Stimulated activated CD8-positive, alpha-beta memory T cell treated with anti-CD3 and anti-CD28 coated beads, Interleukin-7, amount 100 ng/mL, for 24 hours (primary cell): ENCODE data around the gene CYCS.
"Not testable (repeated sequence)": the region's sequence is repeated elsewhere in the genome, so short reads cannot be mapped to it uniquely, and the experiment has no call there.

Experiments used
- DNase-seq: peaks from one replicate; pipeline ENCODE4 v3.0.0-alpha.2; 2020; ENCODE audit warnings: low read depth

CYCS gene

GRCh38 chr7:25125137-25125946 lies at the start of gene CYCS:
Gene CYCS (minus strand): TSS chr7:25125260. CDS start chr7:25124119, 1,141 bp downstream.
- DNase-seq: peak; percentile 99

- DNase-seq: no peak
These were observed 48.1 kb upstream of the CYCS start for GRCh38 chr7:25173184-25173583.

DNA sequence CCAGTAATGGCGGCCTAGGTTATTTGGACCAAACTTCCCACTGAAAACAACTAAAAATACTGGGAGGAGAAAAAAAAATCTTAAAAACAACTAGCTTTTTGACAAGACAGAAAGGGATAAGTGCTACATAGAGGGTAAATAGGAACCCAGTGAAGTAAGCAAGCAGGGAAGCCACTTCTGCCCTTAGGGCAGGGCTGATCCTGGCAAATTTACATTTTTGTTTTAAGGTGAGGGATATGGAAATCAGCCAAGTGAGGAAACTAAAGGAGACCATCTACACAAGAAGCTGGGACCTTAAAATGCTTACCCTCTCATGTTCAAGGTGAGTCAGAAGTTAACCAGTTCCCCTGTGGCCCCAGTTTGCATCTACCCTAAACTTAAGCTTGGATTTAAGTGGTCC lies 46.5 kb upstream of the CYCS start:
- DNase-seq: no peak

DNA sequence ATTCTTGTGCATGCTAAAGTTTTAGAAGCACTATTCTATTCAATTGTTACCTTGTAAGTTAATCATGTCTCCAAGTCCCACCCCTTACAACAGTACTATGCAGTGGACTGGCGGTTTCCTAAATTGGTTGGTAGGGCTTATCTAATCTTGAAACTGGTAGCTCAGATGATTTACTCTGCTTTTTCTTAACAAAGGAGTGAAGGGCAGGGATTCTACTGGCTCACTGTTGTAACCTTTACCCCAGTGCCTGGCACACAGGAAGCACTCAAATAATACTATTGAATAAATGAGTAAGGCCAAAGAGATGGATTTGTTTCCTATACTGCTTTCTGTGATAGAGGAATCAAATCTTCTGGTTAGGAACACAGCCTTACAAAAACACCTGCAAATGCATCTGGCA lies 46.0 kb upstream of the CYCS start:
- no peak for DNase-seq

DNA sequence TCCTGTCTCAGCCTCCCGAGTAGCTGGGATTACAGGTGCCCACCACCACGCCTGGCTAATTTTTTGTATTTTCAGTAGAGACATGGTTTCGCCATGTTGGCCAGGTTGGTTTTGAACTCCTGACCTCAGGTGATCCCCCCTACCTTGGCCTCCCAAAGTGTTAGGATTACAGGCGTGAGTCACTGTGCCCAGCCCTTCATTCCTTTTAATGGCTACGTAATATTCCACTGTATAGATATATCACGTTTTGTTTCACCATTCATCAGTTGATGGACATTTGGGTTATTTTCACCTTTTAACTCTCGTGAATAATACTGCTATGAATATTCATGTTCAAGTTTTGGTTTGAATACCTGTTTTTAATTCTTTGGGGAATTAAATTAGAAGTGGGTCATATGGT lies 44.6 kb upstream of the CYCS start:
- no peak for DNase-seq

DNA sequence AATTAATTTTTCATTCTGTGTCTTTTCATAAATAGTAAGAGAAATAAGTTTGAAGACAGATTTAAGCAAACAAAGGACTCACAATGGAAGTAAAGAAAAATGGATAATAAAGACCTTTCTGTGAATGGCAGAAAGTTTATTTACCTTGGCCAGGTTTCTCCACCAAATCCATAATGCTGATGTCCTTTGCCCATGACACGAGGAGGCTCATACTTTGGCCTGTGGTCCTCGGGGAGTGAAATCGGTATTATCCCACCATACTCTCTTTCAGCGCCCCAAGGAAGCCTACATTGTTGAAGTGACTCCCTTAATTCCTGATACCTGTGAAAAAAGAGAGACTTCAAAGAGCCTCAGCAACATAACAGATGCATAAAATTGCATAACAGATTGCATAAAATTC lies 43.1 kb upstream of the CYCS start:
- no peak for DNase-seq

DNA sequence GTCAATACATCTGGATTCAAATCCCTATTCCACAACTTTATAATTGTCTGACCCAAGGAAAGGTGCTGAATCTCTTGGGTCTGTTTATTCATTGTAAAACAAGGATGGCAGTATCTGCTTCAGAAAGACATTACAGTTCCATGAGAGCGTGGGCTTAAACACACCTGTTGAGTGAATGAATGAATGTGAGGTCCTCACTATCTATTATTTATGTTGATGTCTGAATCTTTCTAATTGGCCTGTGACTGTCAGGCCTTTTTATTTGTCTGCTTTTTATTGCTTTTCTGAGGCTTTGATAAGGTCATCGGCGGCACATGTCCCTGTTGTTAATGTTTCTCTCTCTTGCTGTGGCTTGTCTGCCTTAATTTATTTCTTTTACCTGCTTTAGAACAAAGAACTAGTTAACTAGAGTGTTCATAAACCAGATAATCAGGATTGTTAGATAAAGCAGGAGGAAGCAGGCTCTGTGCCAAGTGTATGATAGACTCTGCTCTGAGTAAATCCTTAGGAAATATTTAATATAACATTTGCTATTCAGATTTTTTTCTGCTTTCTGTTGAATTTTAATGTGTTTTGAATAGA lies 42.3 kb upstream of the CYCS start:
- DNase-seq: no peak

DNA sequence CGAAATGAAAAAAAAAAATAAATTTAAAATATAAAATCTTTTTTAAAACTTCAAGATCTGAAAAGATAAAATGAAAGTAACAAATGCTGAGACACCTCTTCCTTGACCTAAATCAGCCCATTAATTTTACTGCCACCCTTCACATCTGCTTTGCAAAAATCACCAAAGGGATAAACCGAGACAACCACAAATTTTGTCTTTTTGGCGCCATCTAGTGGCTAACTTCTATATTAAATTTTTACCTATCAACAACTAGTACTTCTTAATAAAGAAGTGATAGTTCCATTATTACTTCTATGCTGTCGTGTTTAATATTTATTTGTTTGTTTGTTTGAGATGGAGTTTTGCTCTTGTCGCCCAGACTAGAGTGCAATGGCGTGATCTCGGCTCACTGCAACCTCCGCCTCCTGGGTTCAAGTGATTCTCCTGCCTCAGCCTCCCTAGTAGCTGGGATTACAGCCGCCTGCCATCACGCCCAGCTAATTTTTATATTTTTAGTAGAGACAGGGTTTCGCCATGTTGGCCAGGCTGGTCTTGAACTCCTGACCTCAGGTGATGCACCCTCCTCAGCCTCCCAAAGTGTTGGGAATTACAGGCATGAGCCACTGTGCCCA lies 35.0 kb upstream of the CYCS start:
- not testable (repeated sequence) for DNase-seq

GRCh38 chr7:25158966-25159365 lies 33.9 kb upstream of the CYCS start:
- DNase-seq: no peak

DNA sequence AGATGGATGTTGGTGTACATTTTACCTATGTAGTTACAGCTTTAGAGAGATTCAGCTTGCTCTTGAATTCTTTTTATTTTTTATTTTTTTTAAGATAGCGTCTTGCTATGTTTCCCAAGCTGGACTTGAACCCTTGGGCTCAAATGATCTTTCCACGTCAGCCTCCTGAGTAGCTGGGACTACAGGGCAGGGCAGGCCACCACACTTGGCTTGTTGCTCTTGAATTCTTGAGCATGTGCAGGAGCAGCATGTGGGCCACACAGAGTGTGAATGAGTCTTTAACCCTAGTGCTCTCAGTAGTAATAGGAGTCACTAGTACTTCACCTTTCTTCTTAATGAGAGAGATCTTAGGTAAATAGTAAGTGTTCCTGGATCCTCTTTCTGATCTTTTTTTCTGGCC lies 26.7 kb upstream of the CYCS start:
- no peak for DNase-seq

- no peak for DNase-seq
These were observed 24.8 kb upstream of the CYCS start for GRCh38 chr7:25149836-25150235.

DNA sequence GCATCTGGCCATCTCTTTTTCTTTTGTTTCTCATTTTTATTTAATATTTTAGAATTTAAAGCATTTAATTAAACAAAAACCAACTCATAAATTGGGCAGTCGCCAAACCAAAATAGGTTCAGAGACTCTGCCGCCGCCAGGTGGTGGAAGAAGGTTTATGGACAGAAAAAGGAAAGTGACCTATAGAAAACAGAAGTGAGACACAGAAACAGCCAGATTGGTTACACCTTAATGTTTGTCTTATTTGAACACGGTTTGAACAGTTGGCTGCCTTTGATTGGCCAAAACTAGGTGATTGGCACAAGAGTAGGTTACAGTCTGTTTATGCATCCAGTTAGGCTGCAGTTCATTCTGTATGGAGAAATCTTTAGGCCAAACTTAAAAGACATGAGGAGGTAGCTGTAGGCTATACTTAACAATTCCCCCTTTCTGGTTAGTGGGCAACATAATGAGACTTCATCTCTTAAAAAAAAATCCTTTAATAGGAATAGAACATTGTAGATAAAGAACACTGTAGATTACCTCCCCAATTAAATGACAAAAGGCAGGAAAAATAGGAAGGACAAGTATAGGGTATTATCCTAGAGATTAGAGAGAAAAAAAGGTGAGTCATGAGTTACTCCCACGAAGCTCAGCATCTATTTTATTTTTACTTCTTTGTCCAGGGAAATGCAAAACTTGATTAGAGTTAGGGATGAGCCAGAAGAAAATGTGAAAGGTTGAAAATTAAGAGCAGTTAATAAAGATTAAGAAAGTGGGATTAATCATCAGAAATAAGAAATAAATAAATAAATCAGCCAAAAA lies 23.9 kb upstream of the CYCS start:
- DNase-seq: no peak

- no peak for DNase-seq
These were observed 18.7 kb upstream of the CYCS start for GRCh38 chr7:25143763-25144162.

DNA sequence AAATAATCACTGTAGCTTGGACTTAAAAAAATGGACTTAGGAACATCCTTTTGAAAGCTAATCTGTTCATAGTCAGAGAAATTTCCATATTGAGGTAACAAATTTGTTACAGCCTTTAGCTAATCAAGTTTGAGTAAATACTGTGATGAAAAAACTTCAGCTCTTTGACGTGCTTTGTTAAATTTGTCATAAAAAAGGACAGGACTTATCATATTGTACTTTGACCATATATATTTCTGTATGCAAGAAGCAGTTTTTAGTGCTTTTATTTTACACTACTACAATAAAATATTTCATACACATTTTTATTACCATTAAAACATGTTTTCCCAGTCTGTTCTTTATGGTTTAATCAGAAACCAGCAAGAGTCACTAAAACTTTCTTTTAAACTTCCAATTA lies 14.5 kb upstream of the CYCS start:
- no peak for DNase-seq

DNA sequence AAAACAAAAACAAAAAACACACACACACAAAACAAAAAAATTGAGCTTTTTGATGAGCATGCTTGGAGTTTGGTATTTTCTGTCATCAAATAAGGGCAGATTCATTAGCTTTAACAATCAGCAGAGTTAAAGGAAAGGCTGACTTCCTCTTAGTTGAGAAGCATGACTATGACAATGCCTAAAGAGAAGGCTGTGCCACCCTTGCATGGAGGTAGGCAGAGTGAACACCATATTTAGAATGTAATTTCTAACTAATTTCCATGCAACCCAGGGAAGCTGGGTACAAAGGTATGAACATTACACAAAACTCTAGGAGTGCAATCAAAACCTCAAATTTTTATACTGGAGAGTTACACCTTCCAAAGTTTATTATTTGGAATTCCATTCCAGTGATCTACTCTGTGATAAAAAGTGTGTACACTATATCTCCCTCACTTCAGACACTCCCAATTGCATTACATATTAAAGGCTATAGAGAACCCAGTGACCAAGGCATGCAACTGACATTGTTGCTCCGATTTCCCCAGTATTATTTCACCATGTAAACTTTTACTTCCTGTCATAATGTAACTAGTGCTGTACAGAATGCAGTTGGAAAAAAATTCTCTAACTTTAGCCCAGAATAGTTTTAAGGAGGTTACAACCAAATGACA lies 9.4 kb upstream of the CYCS start:
- DNase-seq: no peak

GRCh38 chr7:25132430-25132829 lies 7.4 kb upstream of the CYCS start:
- DNase-seq: no peak

- DNase-seq: no peak
These were observed 1.7 kb upstream of the CYCS start for GRCh38 chr7:25126751-25127150.

GRCh38 chr7:25124465-25125136 lies 459 bp downstream of the CYCS start:
- no peak for DNase-seq

GRCh38 chr7:25122373-25122772 lies 2.7 kb downstream of the CYCS start:
- no peak for DNase-seq

- DNase-seq: no peak
These were observed 3.5 kb downstream of the CYCS start for GRCh38 chr7:25121599-25121998.

GRCh38 chr7:25119102-25119501 lies 6.0 kb downstream of the CYCS start:
- DNase-seq: no peak
